Stimulated activated CD4-positive, alpha-beta T cell treated with anti-CD3 and anti-CD28 coated beads, Interleukin-2, amount 100 ng/mL, for 24 hours (primary cell): ENCODE results near the gene SCD.
A peak's percentile ranks its signal among the peaks of the same experiment; 100 is the strongest.

ENCODE experiments used
- DNase-seq, 2 donors: peaks; one replicate each; pipeline ENCODE4 v3.0.0-alpha.2; 2020

SCD gene

GRCh38 chr10:100340948-100341847 lies 5.8 kb upstream of the SCD start:
- DNase-seq: no peak

GRCh38 chr10:100341953-100342626 lies 4.9 kb upstream of the SCD start:
- peak; percentile 39 to 45 for DNase-seq

- no peak for DNase-seq
Measured at GRCh38 chr10:100342627-100342972, 4.4 kb upstream of the SCD start.

GRCh38 chr10:100344241-100344788 lies 2.7 kb upstream of the SCD start:
- no peak for DNase-seq

GRCh38 chr10:100345570-100346330 lies 1.3 kb upstream of the SCD start:
- no peak for DNase-seq

- DNase-seq: peak; percentile 68 to 85
Measured at GRCh38 chr10:100346351-100346764, 675 bp upstream of the SCD start.

GRCh38 chr10:100347568-100348195 lies 649 bp downstream of the SCD start:
- DNase-seq: no peak

- DNase-seq: no peak
Measured at GRCh38 chr10:100348389-100348927, 1.4 kb downstream of the SCD start.

- DNase-seq: no peak
Measured at GRCh38 chr10:100349087-100349486, 2.1 kb downstream of the SCD start.

- DNase-seq: no peak
Measured at GRCh38 chr10:100349672-100350071, 2.6 kb downstream of the SCD start.

GRCh38 chr10:100350914-100351485 lies 4.0 kb downstream of the SCD start:
- no peak for DNase-seq

GRCh38 chr10:100353770-100354485 lies 6.9 kb downstream of the SCD start:
- DNase-seq: no peak

- DNase-seq: no peak
Measured at GRCh38 chr10:100355086-100355485, 8.1 kb downstream of the SCD start.

- DNase-seq: no peak
Measured at GRCh38 chr10:100356067-100357017, 9.3 kb downstream of the SCD start.

- DNase-seq: no peak
Measured at GRCh38 chr10:100357059-100357858, 10.2 kb downstream of the SCD start.

GRCh38 chr10:100359030-100359432 lies 12.0 kb downstream of the SCD start:
- DNase-seq: no peak

GRCh38 chr10:100359529-100360150 lies 12.6 kb downstream of the SCD start:
- DNase-seq: no peak

GRCh38 chr10:100360234-100360633 lies 13.2 kb downstream of the SCD start:
- no peak for DNase-seq
